ENCODE measurements around the gene ELK4. TPM values are rescaled to one million over a fixed set of nuclear protein-coding genes. Genes with fewer than 3 reads are reported as not detected.

Gene ELK4
- total RNA-seq, 2 donors from 2014 or later: 72.8 to 86.8 TPM

GRCh38 chr1:205612104-205612503 is 19.7 kb downstream of the ELK4 start:
- no peak for DNase-seq
- peaks cover 62% of the 10 kb centered on the region for H3K4me1 Mint-ChIP-seq (ENCODE audit: low read depth)

GRCh38 chr1:205610901-205611466 is 20.8 kb downstream of the ELK4 start:
- peak overlapping the region; percentile 85 for H3K27ac Mint-ChIP-seq
- H3K36me3 Mint-ChIP-seq (ENCODE audit: insufficient read depth in 2 of 2): peaks cover 5 to 23% of the 10 kb centered on the region in 2 donors
- ATAC-seq (replicated peaks in 1 of 2) (peak in 1 of 2 donors; percentile 32), DNase-seq (no peak)
- no peaks in the 10 kb centered on the region for H3K9me3 Mint-ChIP-seq
- H3K4me1 Mint-ChIP-seq (ENCODE audit: low read depth): peaks cover 51% of the 10 kb centered on the region
- H3K4me3 Mint-ChIP-seq: peak overlapping the region in 1 of 2 donors; percentile 69
- no peaks in the 10 kb centered on the region for H3K27me3 Mint-ChIP-seq (ENCODE audit: low read depth)

More at GRCh38 chr1:205612104-205612503, 19.7 kb downstream of the ELK4 start:
- Mint-ChIP-seq H3K27ac (no peak overlapping the region), H3K27me3 (ENCODE audit: low read depth) (no peaks in the 10 kb centered on the region), H3K4me3 (no peak overlapping the region), H3K36me3 (ENCODE audit: insufficient read depth in 2 of 2) (peaks cover 3 to 25% of the 10 kb centered on the region in 2 donors), H3K9me3 (no peaks in the 10 kb centered on the region)
- ATAC-seq (replicated peaks in 1 of 2): no peak

- peaks cover 6 to 19% of the 10 kb centered on the region in 2 donors for H3K36me3 Mint-ChIP-seq (ENCODE audit: insufficient read depth in 2 of 2)
- H3K27ac Mint-ChIP-seq: peak overlapping the region; percentile 79
- H3K4me3 Mint-ChIP-seq: no peak overlapping the region
- ATAC-seq (replicated peaks in 1 of 2) (no peak), DNase-seq (no peak)
- no peaks in the 10 kb centered on the region for H3K27me3 Mint-ChIP-seq (ENCODE audit: low read depth)
- H3K9me3 Mint-ChIP-seq: peaks cover 0 to under 1% of the 10 kb centered on the region in 2 donors
- H3K4me1 Mint-ChIP-seq (ENCODE audit: low read depth): peaks cover 45% of the 10 kb centered on the region
Measured at GRCh38 chr1:205610036-205610435, 21.8 kb downstream of the ELK4 start.

GRCh38 chr1:205604825-205605505 is 26.8 kb downstream of the ELK4 start:
- H3K4me1 Mint-ChIP-seq (ENCODE audit: low read depth): peaks cover 33% of the 10 kb centered on the region

GRCh38 chr1:205604059-205604458 is 27.8 kb downstream of the ELK4 start:
- Mint-ChIP-seq H3K9me3 (peaks cover 0 to 2% of the 10 kb centered on the region in 2 donors), H3K27ac (no peak overlapping the region), H3K27me3 (ENCODE audit: low read depth) (no peaks in the 10 kb centered on the region), H3K4me3 (no peak overlapping the region), H3K4me1 (ENCODE audit: low read depth) (peaks cover 32% of the 10 kb centered on the region), H3K36me3 (ENCODE audit: insufficient read depth in 2 of 2) (peaks cover 10 to 18% of the 10 kb centered on the region in 2 donors)
- DNase-seq (no peak), ATAC-seq (replicated peaks in 1 of 2) (no peak)

More at GRCh38 chr1:205604825-205605505, 26.8 kb downstream of the ELK4 start:
- H3K36me3 Mint-ChIP-seq (ENCODE audit: insufficient read depth in 2 of 2): peaks cover 10 to 21% of the 10 kb centered on the region in 2 donors
- no peak overlapping the region for H3K4me3 Mint-ChIP-seq
- DNase-seq: no peak
- no peaks in the 10 kb centered on the region for H3K27me3 Mint-ChIP-seq (ENCODE audit: low read depth)
- ATAC-seq (replicated peaks in 1 of 2): peak in 1 of 2 donors; percentile 21
- H3K27ac Mint-ChIP-seq: peak overlapping the region; percentile 60
- peaks cover 0 to 2% of the 10 kb centered on the region in 2 donors for H3K9me3 Mint-ChIP-seq

GRCh38 chr1:205601205-205601604 is 30.6 kb downstream of the ELK4 start:
- peaks cover 28% of the 10 kb centered on the region for H3K4me1 Mint-ChIP-seq (ENCODE audit: low read depth)
- ATAC-seq (replicated peaks in 1 of 2): no peak
- H3K4me3 Mint-ChIP-seq: no peak overlapping the region
- H3K9me3 Mint-ChIP-seq: peaks cover 0 to 2% of the 10 kb centered on the region in 2 donors
- DNase-seq: no peak
- peaks cover 7 to 19% of the 10 kb centered on the region in 2 donors for H3K36me3 Mint-ChIP-seq (ENCODE audit: insufficient read depth in 2 of 2)
- no peaks in the 10 kb centered on the region for H3K27me3 Mint-ChIP-seq (ENCODE audit: low read depth)
- no peak overlapping the region for H3K27ac Mint-ChIP-seq

GRCh38 chr1:205600085-205600484 is 31.7 kb downstream of the ELK4 start:
- H3K36me3 Mint-ChIP-seq (ENCODE audit: insufficient read depth in 2 of 2): peaks cover 7 to 24% of the 10 kb centered on the region in 2 donors
- H3K4me3 Mint-ChIP-seq: peak overlapping the region; percentile 6 to 56
- peak overlapping the region; percentile 85 for H3K27ac Mint-ChIP-seq
- ATAC-seq (replicated peaks in 1 of 2) (peak; percentile 94 to 95), DNase-seq (peak; percentile 36 to 44)
- H3K9me3 Mint-ChIP-seq: peaks cover 0 to 2% of the 10 kb centered on the region in 2 donors
- peaks cover 30% of the 10 kb centered on the region for H3K4me1 Mint-ChIP-seq (ENCODE audit: low read depth)
- H3K27me3 Mint-ChIP-seq (ENCODE audit: low read depth): no peaks in the 10 kb centered on the region

GRCh38 chr1:205599669-205600042 is 32.2 kb downstream of the ELK4 start:
- DNase-seq (no peak), ATAC-seq (replicated peaks in 1 of 2) (no peak)
- Mint-ChIP-seq H3K27ac (peak overlapping the region; percentile 85), H3K4me1 (ENCODE audit: low read depth) (peaks cover 31% of the 10 kb centered on the region), H3K36me3 (ENCODE audit: insufficient read depth in 2 of 2) (peaks cover 4 to 21% of the 10 kb centered on the region in 2 donors), H3K4me3 (peak overlapping the region; percentile 6 to 56), H3K9me3 (no peaks in the 10 kb centered on the region), H3K27me3 (ENCODE audit: low read depth) (no peaks in the 10 kb centered on the region)

- Mint-ChIP-seq H3K4me1 (ENCODE audit: low read depth) (peaks cover 36% of the 10 kb centered on the region), H3K36me3 (ENCODE audit: insufficient read depth in 2 of 2) (peaks cover 1 to 18% of the 10 kb centered on the region in 2 donors), H3K4me3 (no peak overlapping the region), H3K9me3 (no peaks in the 10 kb centered on the region), H3K27me3 (ENCODE audit: low read depth) (no peaks in the 10 kb centered on the region), H3K27ac (peak overlapping the region; percentile 47)
- no peak for DNase-seq
- ATAC-seq (replicated peaks in 1 of 2): no peak
Measured at GRCh38 chr1:205598841-205599668, 32.8 kb downstream of the ELK4 start.

GRCh38 chr1:205597691-205598314 is 34.0 kb downstream of the ELK4 start:
- Mint-ChIP-seq H3K4me3 (no peak overlapping the region), H3K27ac (no peak overlapping the region), H3K27me3 (ENCODE audit: low read depth) (no peaks in the 10 kb centered on the region), H3K4me1 (ENCODE audit: low read depth) (peaks cover 48% of the 10 kb centered on the region), H3K9me3 (no peaks in the 10 kb centered on the region), H3K36me3 (ENCODE audit: insufficient read depth in 2 of 2) (peaks cover 0 to 12% of the 10 kb centered on the region in 2 donors)
- DNase-seq: no peak
- no peak for ATAC-seq (replicated peaks in 1 of 2)

GRCh38 chr1:205596876-205597275 is 34.9 kb downstream of the ELK4 start:
- peaks cover 0 to 12% of the 10 kb centered on the region in 2 donors for H3K36me3 Mint-ChIP-seq (ENCODE audit: insufficient read depth in 2 of 2)
- H3K27ac Mint-ChIP-seq: no peak overlapping the region
- no peak overlapping the region for H3K4me3 Mint-ChIP-seq
- ATAC-seq (replicated peaks in 1 of 2): no peak
- no peaks in the 10 kb centered on the region for H3K9me3 Mint-ChIP-seq
- no peaks in the 10 kb centered on the region for H3K27me3 Mint-ChIP-seq (ENCODE audit: low read depth)
- DNase-seq: no peak
- peaks cover 53% of the 10 kb centered on the region for H3K4me1 Mint-ChIP-seq (ENCODE audit: low read depth)

- Mint-ChIP-seq H3K27ac (peak overlapping the region; percentile 14), H3K4me1 (ENCODE audit: low read depth) (peaks cover 57% of the 10 kb centered on the region), H3K27me3 (ENCODE audit: low read depth) (no peaks in the 10 kb centered on the region), H3K36me3 (ENCODE audit: insufficient read depth in 2 of 2) (peaks cover 0 to 12% of the 10 kb centered on the region in 2 donors), H3K4me3 (no peak overlapping the region), H3K9me3 (no peaks in the 10 kb centered on the region)
- ATAC-seq (replicated peaks in 1 of 2) (no peak), DNase-seq (no peak)
Measured at GRCh38 chr1:205595861-205596260, 36.0 kb downstream of the ELK4 start.

Measured in activated T-cell treated with anti-CD3 and anti-CD28 coated beads, Interleukin-2, amount 50 U/mL, for 72 hours (primary cell).